SKM-1 treated with dmso at 0.1 percent for 144 hours (cell line): ENCODE measurements around the gene TPP2.

Experiments used
- DNase-seq: peaks from one replicate; lab custom pipeline; 2025; ENCODE audit not compliant: unreplicated experiment; lab: John Stamatoyannopoulos, UW

TPP2 gene

DNA sequence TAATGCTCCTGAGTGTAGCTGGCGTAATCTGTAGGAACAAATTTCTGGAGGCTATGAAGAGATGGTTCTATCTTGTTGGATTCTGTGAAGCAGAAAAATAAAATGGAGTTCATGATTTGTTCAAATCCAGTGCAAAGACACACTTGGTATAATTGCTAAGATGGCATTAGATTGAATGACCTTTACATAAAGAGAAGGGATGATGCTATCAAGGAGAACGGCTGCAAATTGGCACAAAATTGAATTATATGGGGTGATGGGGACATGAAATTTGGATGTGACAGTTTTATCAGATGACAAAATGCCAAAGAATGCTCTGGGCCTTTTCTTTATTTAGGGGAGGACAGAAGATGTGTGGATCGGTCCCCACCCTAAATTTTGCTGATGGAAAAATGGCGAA is 94.1 kb downstream of the TPP2 start:
- DNase-seq: no peak

DNA sequence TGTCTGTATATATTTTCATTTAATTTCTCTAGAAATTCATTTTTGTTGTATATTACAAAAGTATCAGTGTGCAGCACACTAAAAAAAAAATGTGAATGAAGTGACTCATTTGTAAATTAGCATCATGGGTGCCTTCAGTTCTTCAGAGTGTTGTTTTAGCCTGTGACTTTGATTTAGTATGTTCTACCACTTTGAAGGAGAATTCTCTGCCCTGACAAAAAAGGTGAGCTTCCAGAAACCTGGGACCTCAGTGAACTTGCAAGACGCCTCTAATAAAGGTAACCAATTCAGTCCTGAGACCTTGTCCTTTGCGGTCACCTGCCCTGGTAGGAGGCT is 95.7 kb downstream of the TPP2 start:
- no peak for DNase-seq

DNA sequence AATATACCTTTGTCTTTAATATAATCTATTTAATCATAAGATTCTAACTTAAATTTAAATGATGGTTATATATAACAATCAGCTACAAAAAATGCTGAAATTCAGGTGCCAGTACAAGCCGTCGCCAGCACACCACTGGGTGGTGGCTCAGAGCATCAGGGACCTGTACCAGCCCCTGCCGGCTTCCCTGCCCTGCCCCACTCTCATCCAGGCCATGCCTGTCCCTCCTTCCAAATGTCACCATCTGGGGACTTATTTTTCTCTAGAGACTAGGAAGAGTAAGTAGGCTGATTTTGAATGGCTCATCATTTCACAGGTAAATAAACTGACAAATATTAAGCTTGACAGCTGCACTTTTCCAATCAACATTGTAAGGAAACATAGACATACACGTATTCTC is 96.5 kb downstream of the TPP2 start:
- DNase-seq: no peak

DNA sequence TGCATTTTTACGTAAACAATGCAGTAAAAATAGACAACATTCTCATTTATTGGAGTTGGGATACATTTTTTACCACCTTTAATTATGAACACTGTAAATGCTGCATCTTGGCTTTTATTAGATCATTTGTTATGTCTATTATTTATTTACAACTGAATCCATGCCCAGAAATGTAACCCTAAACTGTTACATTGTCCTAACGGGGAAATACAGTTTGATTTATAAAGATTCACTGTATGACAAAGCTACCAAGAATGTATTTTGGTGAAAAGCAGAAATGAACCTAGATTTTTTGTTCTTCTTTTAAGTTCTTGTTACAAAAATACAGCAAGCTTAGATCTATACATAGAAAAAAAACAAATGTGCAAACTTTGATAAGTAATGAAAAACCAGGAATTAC is 97.0 kb downstream of the TPP2 start:
- no peak for DNase-seq

DNA sequence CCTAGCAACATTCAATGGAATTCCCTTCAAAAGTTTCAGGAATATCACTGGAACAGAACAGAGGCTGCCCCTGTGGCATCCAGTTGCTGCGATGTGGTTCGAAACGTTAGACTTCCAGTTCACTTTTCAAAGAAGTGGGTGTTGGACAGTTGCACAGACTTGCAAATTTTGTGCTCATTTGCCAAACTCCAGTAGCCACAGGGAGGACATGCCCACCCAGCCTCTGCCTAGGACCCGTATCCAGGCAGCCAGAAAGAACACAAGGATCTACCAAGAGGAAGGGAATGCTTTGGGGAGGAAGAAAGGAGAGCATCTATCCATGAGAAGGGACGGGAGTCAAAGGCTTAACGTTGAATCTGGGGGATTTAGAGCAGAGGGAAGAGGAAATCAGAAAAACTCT is 98.2 kb downstream of the TPP2 start, which contains the start of gene METTL21C:
Gene METTL21C (minus strand): TSS at position 108 of the 400 bp plus-strand sequence. CDS start 546 bp downstream, outside the sequence.
- no peak for DNase-seq

DNA sequence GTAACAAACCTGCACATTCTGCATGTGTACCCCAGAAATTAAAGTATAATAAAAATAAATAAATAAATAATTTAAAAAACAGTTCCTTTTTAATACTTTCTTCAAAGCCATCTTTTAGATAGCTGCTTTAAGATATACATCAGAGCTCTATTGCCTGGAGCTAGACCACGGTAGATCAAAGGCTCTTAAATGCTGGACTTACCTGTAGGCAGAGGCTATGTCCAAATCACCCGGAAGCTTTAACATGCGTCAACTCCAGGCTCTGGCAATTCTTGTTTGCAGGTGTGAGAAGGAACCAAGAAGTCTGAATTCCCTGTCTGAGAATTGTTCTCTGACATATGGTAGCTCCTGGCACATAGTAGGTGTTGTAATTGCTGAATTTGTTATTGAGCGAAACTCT is 99.7 kb downstream of the TPP2 start:
- DNase-seq: no peak

DNA sequence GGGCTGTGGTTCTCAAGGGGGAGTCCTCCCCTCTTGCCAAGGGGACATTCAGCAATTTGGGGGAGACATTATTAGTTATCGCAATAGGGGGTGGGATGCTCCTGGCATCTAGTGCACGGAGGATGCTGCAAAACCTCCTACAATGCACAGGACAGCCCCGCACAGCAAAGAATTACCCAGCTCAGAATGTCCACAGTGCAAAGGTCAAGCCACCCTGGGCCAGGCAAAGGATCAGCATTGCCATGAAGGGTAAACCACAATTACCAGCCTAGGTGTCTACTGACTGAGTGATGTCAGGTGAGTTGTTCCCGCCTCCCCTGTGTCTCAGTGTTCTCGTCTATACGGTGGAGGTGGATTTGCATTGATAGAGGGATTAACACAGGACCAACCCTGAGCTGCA is 100.5 kb downstream of the TPP2 start:
- no peak for DNase-seq

DNA sequence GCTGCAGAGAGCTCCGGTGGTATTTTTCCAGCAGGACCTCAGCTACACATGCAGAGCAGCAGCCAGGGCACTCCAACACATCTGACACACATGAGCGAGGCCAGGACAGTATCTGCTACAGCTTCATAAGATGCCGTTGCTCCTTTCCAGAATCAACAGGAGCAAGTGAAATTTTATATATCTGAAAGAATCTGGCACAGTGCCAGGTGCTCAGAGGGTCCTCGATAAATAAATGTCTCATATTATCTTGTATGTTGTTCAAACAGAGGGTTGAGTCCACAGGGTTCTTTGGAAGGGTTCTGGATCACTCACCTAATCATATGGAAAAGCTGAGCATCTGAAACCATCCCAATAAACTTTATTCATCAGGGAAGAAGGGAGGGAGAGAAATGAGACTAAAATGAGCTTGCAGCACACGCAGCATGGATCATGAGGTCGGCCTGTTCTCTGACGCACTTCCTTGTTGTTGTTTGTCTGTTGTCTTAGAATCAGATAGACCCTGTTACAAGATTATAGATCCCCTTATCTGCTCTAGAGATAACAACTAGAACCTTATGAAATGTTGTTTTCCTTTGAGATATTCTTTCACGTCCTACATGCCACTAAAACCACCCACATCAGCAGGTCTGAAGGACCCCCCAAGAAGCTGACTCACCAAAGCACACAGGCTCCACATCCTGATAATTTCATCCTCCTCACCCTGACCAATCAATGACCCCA is 101.3 kb downstream of the TPP2 start:
- DNase-seq: no peak

DNA sequence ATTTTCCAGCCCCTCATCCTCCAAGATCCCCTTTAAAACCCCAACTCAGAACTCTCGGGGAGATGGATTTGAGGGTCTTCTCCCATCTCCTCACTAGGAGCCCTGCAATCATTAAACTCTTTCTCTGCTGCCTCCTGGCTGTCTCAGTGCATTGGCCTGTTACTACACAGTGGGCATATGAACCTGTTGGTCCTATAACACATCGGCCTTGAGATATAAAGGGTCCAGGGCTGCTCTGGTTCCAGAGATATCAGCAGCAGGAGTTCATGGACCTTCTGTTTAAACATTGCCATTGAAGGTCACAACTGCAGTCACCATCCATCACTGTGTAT is 101.8 kb downstream of the TPP2 start:
- no peak for DNase-seq

DNA sequence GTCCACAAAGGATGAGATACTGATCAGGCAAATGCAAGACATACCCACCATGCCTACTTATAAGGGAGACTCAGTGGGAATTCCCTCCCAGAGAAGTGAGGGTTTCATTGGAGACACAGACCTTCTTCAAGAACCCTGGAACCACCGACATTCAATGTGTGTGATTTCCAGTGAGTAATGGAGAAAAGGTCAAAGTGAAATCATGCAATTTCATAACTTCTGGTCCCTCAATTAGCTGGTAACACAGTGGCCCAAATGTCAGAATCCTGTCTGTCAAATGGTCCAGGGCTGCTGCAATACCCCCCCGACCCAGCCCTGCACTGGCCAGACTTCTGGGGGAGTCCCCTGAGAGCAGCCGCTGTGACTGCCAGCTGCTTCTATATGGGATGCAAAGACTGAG is 102.7 kb downstream of the TPP2 start:
- no peak for DNase-seq

DNA sequence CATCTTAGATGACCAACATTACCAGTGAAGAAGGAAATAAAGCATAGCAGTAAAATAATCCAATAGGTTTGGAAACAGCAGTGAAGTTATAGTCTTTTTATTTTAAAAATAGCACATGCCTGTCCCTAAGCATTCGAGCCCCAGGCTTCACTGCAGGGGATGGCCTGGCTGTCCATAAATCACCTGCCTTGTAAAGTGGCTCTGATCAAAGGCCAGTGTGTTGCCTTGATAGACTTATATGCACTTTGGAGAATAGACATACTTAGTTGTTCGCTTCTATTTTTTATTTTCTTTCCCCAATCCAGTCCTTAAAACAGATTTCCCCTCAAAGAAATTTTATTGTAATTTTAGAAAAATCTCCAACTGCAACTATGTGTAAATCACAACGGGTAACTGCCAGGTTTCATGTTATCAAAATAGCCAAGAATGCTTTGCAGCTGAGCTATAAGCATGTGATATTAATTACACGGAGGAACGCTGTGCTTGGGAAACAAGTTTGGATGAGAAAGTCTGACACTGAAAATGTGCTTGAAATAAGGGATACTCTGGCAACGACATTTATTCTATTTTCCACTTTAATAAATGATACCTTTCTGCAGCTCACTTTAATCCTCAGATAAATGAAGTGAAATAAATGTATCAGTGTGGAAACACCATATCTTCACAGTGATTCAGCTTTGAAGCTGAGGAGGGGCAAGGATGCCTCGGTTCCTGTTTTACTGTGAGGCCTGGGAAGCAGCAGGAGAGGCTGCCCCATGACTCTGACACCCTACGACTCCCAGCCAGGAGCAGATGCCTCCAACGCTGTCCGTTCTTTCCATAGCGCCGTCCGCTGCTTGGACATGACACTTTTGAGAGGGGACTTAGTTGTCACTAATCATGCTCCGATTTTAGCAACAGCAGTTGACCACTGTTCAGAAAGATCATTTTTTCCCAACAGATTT is 103.6 kb downstream of the TPP2 start:
- no peak for DNase-seq

DNA sequence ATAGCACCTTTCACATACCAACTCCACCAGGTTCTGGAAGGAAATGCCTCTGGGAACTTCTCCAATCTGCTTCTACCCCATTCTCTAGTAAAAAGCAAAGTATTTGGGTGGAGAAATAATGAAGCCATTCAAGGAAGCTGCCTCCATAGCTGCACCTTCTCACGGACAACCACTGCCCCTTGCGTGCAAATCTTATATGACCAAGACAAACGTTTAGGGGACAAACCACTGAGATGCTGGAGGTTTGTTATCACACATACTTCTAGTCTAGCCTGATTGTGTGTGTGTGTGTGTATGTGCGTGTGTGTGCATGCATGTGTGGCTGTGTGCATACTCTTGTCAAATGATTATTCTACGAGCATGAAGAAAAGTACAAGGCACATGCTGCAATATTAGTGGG is 104.5 kb downstream of the TPP2 start:
- no peak for DNase-seq

DNA sequence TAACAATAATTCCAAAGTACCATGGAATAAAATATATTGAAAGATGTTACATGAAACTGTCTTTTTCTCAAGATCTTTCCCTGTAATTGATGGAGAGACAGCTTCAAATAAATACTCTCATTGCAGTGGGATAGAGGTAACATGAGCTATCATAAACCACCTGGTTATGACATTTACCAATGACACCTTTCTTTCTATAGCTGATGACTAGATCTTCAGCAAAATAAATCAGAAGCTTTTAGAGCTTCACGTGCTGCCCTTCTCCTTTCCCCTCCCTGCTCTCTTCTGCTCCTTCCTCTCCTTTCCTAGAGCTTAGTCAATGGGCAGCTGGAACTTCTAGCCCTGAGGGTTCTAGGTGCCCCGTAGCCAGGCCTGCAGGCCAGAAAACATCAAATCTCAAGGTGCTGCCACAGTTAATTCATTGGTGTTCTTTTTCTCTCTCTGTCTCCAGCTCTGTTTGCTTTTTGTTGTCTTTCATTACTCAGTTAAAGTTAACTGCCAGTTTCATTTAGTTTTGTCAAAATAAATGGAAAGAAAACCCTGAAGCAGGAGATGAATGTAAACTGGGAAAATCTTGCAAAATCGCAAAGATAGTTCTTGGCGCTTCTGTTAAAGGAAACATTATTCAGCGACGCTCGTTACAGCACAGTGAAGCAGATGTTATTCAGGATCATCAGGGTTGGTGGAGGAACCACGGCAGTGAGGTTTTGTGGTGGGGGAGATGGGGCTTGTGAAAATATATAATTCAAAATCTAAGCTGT is 106.4 kb downstream of the TPP2 start:
- no peak for DNase-seq

DNA sequence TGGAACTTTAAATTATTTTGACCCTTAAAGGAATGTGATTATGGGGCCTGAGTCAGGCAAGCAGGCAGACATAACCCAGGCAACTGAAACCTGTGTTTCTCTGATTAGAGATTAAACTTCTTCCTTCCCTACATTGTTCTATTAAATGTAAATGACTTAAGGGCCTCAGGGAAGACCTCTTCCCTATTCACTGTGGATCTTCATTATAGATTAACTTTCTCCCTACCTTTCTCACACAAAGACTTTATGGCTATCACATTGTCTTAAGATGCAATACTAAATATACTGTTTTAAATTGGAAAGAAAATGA is 106.9 kb downstream of the TPP2 start:
- DNase-seq: no peak

DNA sequence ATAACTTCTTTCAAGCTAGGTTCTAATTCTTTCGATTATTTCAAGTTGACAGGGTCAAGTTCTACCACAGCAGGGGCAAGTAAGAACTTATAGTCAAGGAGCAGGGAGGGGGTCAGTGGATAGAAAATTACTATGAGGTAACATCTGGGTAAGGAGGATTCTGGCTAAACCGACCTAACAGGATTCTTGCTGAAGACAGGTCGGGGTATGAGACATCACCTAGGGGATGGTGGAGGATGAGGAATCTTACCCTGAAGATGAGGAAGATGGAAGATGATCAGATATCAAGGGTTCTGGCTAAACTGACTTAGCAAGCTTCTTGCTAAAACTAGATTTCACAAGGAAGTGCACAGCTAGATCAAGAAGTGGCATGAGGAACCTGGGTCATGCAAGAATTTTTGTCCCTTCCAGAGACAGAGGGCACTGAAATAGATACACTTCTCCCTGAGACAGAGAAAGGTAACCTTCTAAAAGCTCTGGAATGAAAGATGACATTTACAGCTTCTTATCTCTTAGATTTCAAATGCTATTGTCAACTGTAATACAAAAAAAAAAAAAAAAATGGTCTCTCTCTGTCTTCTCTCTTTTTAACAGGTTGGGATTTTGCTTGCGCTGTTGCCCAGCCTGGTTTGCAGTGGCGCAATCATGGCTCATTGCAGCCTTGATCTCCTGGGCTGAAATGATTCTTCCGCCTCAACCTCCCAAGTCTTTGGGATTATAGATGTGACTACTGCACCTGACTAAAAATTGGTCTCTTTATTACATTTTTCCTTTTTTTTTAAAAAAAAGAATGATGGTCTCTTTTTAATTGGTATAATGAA is 107.7 kb downstream of the TPP2 start:
- peak; percentile 33 for DNase-seq

DNA sequence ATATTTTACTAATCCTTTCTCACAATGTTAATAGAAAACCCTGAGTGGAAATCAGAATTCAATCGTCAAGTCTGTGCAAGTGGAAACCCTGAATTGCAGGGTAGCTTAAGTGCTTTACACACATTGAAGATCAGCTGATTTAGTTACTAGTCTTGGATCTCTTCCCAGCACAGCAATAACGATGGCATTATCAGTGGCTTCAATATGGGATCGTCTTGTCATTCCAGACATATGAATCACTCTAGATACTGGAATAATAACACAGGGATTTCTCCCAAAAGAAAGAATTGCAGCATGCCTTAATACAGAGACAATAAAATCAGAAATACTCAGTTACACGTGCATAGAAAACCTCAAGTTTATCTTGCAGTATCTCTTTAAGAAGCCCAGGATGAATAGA is 110.7 kb downstream of the TPP2 start:
- DNase-seq: no peak

DNA sequence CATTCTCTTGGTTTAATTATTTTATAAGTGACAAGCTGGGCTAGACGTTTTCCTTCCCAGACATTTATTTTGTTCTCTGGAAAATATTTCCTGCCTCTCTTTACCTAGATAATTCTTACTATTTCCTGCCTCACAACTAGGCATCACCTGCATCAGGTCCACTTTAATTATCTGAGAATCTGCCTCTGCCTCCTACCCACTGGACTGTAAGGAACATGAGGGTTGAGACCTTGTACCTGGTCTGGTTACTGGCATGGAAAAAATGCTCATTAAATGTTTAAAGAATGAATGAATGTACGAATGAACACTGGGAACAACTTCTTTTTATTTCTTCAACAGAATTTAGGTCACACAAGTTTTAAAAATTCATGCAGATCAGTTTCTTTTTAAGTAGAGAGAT is 111.4 kb downstream of the TPP2 start:
- no peak for DNase-seq

DNA sequence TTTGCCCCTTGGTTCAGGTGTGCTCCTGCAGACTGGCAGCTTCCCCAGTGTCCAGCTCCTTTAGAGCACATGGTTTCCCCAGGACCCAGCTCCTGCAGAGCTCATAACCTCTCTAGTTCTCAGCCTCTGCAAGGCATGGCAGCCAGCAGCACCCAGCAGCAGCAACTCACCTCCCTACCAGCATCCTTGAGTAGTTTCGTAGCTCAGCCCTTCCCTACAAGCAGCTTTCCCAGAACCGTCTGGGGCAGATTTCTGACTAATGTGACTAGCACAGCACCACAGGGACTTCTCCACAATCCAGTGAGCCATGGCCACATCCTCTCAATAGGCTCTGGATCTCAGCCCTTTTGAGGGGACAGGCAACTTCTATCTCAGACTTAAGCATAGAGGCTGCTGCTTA is 112.2 kb downstream of the TPP2 start:
- DNase-seq: no peak

DNA sequence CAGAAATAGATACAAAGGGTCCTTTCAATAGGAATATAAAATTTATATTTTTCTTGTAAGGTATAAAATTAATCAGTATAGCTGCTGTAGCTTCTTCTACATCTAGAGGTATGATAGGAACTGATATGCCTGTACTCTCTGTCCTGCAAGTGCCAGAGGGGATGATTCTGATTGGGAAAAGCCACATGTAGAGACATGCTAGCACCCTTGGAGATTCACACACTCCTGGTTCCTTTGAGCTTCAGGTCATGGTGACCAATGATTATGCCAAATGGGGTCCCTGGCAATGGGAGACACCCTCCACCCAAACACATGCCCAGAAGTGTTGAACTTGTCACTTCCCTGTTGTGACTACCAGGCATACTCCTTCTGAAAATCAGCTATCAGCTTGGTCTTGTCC is 112.8 kb downstream of the TPP2 start:
- no peak for DNase-seq

DNA sequence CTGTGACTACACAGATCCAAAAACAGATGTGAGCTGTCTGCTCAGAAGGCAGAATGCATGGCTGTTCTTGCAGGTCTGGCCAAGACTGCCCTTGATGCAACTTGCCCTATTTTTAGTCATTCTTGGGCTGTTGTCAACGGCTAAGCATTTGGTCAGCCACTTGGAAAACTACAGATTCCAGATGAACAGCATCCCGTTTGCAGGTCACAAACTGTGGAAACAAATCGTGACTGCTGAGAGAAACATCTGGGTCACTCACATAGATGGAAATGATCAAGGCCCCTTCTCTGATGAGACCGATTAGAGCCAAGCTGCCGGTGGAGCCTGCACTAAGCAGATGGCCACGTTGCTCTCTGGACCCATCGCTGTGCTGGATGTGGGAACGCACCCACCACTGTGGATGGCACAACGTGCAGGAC is 113.5 kb downstream of the TPP2 start:
- no peak for DNase-seq

DNA sequence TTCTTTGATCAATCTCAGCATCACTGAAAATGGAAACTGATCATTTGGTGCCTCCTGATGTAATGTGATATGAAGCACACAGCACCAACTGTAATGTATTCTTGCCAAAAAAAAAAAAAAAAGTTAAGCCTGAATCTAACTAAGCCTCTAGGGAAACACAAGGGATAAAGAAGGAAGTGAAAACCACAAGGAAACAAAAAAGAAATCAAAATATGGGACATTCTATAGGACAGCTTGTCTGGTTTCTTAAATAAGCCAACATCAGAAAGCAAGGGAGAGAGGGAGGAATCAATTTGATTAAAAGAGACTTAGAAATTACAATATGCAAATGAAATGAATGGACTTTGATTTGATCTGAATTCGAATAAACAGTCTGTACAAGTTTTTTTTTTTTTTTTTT is 118.7 kb downstream of the TPP2 start:
- no peak for DNase-seq
